Adrenal gland (tissue), 5 donors: ENCODE results near the gene TRAF3.

Experiments
- POLR2A ChIP-seq, 2 donors: fragments of 450-650 bp; IDR thresholded peaks; one replicate each; pipeline ENCODE4 v1.6.1; 2017; ENCODE audit warnings: antibody characterized with exemption in 2 of 2, mild to moderate bottlenecking in 2 of 2, moderate library complexity in 1 of 2
- TF ChIP-seq, protein P1 (sequence below), 6 experiments: fragments of 450-650 bp in 4 of 6; fragments of 200-600 bp in 2 of 6; sonication (generic) in 1 of 6; IDR thresholded peaks; 1 replicate in 5 of 6; 2 replicates in 1 of 6; pipeline versions ENCODE4 v1.5.1 to v1.8.0; 2016 to 2021; ENCODE audit warnings: antibody characterized with exemption in 6 of 6, mild to moderate bottlenecking in 2 of 6, moderate library complexity in 1 of 6
- donor health status: DM: no; HTN: no; CAD: no.

DNA sequence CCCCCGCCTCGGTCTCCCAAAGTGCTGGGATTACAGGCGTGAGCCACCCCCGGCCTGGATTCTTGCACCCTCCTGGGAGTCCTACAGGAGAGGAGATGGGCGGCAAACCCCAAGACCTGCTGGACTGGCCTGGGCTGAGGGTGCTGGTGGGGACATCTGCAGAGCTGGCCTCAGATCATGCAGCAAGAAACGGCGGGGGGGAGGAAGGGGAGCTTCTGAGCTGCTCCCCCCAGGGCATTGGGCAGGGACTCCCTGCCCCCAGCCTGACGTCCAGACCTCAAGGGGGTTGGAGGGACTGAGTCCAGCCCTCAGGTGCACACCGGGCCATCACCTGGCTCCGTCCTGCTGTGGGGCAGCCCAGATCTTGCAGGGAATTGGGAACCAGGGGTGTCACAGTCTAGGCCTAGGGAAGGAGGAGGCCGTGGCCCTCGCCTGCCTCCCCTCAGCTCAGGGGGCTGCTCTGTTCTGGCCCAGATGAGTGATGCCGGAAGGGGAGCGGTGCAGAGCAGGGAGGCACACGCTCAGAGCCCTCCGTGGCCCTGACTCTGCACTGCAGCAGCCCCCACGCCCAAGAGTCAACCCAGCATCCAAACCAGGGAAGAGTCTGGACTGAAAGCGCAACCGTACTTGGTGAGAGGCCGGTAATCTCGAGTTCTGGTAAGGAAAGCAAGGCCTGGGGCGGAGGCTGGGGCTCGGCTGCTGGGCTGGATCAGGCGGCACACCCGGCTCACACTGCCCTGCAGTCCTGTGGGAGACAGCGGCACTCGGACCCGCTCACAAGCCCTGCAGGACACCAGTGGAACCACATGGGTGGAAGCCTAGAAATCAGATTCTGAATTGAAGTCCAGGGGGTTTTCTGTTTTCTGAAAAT, 136.3 kb downstream of the TRAF3 start:
- TF ChIP-seq, protein P1, sequence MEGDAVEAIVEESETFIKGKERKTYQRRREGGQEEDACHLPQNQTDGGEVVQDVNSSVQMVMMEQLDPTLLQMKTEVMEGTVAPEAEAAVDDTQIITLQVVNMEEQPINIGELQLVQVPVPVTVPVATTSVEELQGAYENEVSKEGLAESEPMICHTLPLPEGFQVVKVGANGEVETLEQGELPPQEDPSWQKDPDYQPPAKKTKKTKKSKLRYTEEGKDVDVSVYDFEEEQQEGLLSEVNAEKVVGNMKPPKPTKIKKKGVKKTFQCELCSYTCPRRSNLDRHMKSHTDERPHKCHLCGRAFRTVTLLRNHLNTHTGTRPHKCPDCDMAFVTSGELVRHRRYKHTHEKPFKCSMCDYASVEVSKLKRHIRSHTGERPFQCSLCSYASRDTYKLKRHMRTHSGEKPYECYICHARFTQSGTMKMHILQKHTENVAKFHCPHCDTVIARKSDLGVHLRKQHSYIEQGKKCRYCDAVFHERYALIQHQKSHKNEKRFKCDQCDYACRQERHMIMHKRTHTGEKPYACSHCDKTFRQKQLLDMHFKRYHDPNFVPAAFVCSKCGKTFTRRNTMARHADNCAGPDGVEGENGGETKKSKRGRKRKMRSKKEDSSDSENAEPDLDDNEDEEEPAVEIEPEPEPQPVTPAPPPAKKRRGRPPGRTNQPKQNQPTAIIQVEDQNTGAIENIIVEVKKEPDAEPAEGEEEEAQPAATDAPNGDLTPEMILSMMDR (IDR thresholded peaks at IDR 0.05), result no peak
- no peak for TF ChIP-seq POLR2A (IDR thresholded peaks at IDR 0.05)
